A549 (cell line): ENCODE data around the gene EBNA1BP2.

Source experiments
- CTCF ChIP-seq: fragments of >200 bp; sonication (Bioruptor Twin); formaldehyde crosslinking; IDR thresholded peaks from 3 replicates; pipeline ENCODE4 v1.5.1; 2016
- FOSL2 ChIP-seq, 2 experiments: fragments of 450-650 bp in 1 of 2; fragments of >200 bp in 1 of 2; sonication (Bioruptor Twin) in 1 of 2; formaldehyde crosslinking; IDR thresholded peaks; 2 replicates each; pipeline versions ENCODE4 v1.5.0 to v1.6.1; 2016 to 2020; ENCODE audit warnings: mild to moderate bottlenecking in 1 of 2, moderate library complexity in 1 of 2
- HOXA7 ChIP-seq: fragments of 250-450 bp; sonication (Bioruptor Pico); IDR thresholded peaks from 2 replicates; pipeline ENCODE4 v1.5.0; 2020; ENCODE audit warnings: mild to moderate bottlenecking, moderate library complexity
- NR3C1 ChIP-seq: fragments of >200 bp; sonication (Bioruptor Twin); formaldehyde crosslinking; IDR thresholded peaks from 3 replicates; pipeline ENCODE4 v1.6.1; 2017
- POLR2A ChIP-seq: IDR thresholded peaks from 2 replicates; pipeline ENCODE4 v1.6.1; 2012; ENCODE audit warnings: mild to moderate bottlenecking, low read length
- RAD21 ChIP-seq, 2 experiments: fragments of >200 bp in 1 of 2; sonication (Bioruptor Twin) in 1 of 2; formaldehyde crosslinking in 1 of 2; IDR thresholded peaks in 1 of 2; conservative IDR thresholded peaks in 1 of 2; 2 replicates in 1 of 2; 3 replicates in 1 of 2; pipeline ENCODE4 v1.6.1; 2012 to 2018; ENCODE audit warnings: inconsistent platforms in 1 of 2
- RNF2 ChIP-seq: fragments of 200-600 bp; sonication (generic); IDR thresholded peaks from 2 replicates; pipeline ENCODE4 v1.6.1; 2016; ENCODE audit warnings: low read depth, mild to moderate bottlenecking, antibody characterized with exemption, moderate library complexity, borderline replicate concordance

- no peak for TF ChIP-seq RNF2
- no peak for TF ChIP-seq POLR2A
- no peak for TF ChIP-seq RAD21 (conservative IDR thresholded peaks at IDR 0.05 in 1 of 2, IDR thresholded peaks at IDR 0.05 in 1 of 2)
- no peak for TF ChIP-seq NR3C1
- TF ChIP-seq CTCF: no peak
- TF ChIP-seq HOXA7 (CRISPR knock-in tag): no peak
- TF ChIP-seq FOSL2 (IDR thresholded peaks at IDR 0.05): no peak
- TF ChIP-seq FOSL2 (CRISPR knock-in tag; IDR thresholded peaks at IDR 0.05): no peak
These were observed 5.6 kb upstream of the EBNA1BP2 start for GRCh38 chr1:43177691-43178090.
